Adipose tissue (tissue), 3 donors: ENCODE results near the gene CTNNBL1. TPM values are rescaled to one million over a fixed set of nuclear protein-coding genes. Genes with fewer than 3 reads are reported as not detected.

Experiments used
- H3K27ac ChIP-seq: one replicate; pipeline ENCODE4 v1.5.1; 2013; ENCODE audit warnings: low read depth, low read length
- WGBS, 3 donors: extraction: QIAGEN DNeasy Blood & Tissue Kit; methylation state at CpG; one replicate each; pipeline ENCODE4 v1.1.7; 2013; 5-methylcytosine and 5-hydroxymethylcytosine counted together
- polyA plus RNA-seq, 3 donors: library from polyadenylated mRNA; stranded (reverse); fragments of 200-250 nt; gene quantifications; one replicate each; pipeline ENCODE4 v1.2.3, GENCODE V29; 2013
- donor health status: healthy with polysubstance abuse.
- donor health status: Bipolar disorder and iron deficiency.
- donor health status: healthy.

CTNNBL1 gene
- polyA plus RNA-seq, 3 donors, result 19.5 to 54.3 (median 30.1) TPM

DNA sequence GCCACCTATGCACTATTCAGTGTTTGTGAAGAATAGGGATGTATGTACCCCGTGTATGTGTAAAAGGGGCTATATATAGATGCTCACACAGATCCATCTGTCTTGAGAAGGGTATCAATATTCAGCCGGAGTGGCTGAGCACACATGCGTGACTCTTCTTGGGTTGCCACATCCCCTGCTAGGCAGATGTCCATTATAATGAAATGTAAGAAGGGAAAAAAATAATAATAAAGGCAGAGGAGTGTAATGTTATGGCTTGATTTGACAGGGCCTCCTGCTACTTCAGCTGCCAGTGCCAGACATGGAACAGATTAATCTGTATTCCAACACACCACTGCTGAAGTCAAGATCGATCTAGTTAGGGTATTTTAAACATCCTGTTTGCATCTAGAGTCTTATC is 134.9 kb downstream of the CTNNBL1 start:
- no peak overlapping the region for H3K27ac ChIP-seq
- WGBS, 3 donors, result 69 to 87% (median 86%) methylated on average over 4 of the region's 4 CpGs

DNA sequence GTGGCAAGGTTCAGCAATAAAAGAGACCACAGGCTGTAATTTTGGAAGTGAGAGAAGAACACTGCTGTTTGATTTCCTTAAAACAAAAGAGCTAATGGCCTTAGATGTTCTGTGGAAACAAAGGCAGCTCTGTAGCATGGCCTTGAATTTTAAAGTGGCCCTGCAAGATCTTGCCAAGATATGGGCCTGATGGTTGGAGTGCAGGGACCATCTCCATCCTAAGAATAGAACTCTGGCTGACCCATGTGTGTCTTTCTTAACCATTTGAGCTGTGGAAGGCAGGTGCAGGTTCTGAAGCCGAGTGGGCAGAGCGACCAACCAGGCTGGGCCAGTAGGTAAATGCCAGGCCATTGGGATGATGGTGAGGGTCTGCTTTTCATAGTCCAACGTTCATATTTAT is 135.3 kb downstream of the CTNNBL1 start:
- WGBS, 3 donors, result 87 to 95% (median 93%) methylated on average over 3 of the region's 3 CpGs
- H3K27ac ChIP-seq, result no peak overlapping the region

DNA sequence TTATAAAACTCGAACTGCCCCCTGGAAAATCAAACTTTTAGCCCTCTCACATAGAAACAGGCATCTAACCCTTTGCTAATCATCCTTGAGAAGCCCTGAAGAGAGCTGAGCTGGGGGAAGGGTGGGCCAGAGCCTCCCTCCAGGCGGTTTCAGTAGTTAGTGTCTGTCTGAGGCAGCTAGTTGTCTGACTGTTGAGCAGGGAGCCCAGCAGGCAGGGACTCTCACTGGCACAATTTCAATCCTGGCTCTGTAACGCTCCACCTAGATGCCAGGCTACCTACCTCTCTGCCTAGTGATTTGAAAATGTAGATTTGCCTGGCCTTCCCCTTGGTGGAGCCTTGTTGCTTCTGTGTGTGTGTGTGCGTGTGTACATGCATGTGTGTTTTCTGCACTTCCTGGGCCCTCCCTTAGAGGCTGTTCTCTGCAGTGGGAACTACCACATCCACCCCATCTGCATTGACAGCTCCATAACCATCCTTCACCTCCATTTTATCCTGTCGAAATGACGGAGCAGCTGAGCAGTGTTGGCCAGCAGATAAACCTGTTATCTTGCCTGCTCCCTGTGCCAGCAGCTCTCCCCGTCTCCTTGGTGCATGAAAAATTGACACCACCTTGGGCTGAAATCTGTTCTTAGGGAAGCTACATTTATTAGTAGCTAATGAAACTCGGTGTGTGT is 139.5 kb downstream of the CTNNBL1 start:
- 83 to 93% (median 91%) methylated on average over 8 of the region's 8 CpGs for whole genome bisulfite sequencing, 3 donors
- no peak overlapping the region for H3K27ac ChIP-seq

DNA sequence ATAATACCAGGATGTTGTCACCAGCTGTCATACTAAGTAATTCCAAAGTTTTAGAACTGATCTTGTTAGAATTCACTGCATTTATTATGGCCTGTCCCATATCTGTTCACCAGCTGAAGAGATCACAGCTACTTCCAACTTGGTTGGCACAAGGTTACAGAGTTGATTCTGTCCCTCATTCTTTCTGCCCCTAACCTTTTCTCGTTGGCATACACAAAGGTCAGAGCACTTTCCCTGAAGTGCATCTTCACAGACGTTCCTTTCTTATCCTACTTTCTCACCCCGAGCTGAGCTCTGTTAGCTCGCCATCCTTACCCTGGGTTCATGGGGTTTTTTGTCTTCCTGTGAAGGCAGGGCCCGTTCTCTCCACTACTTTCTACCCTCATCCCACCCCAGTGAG is 143.1 kb downstream of the CTNNBL1 start:
- H3K27ac ChIP-seq, result no peak overlapping the region
- 72 to 81% (median 76%) methylated on average over 5 of the region's 5 CpGs for WGBS, 3 donors

DNA sequence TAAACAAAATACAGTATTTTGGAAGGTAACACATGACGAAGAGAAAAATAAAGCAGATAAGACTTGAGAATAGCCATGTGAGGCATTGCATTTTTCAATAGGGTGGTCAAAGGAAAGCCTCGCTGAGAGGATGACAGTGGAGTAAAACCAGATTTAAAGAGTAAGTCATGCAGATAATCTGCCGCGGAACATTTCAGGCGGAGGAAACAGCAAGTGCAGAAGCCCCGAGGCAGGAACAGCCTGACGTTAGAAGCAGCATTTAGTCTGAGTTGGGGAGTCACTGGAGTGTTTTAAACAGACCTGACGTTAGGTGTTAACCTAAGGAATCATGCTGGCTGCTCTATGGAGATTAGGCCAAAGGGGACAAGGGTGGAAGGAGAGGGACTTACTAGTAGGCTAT is 144.1 kb downstream of the CTNNBL1 start:
- WGBS, 3 donors, result 87 to 89% (median 88%) methylated on average over 8 of the region's 8 CpGs
- H3K27ac ChIP-seq, result no peak overlapping the region

DNA sequence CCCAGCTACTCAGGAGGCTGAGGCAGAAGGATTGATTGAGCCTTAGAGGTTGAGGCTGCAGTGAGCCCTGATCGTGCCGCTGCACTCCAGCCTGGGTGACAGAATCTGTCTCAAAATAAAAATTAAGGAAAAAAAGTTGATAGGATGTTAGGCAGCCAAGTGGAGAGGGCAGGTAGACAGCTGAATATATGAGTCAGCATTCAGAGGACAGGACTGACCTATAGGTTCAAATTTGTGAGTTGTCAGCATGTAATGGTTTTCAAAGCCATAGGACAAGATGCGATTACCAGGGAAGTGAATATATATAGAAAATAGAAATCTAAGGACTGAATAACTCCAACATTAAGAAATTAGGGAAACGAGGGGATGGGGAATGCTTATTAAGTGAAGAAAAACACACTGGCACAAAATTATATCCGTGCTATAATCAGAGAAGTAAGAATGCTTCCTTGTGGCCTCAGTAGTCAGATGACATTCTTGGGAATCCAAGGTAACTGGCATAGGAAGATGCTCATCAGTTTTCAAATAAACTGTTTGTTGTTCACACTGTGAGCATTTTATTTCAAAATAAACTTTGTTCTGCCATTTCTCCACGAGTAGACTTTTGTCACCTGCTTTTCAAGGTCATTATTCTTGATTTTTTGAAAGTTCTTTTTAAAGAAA is 145.1 kb downstream of the CTNNBL1 start:
- WGBS, 3 donors, result 81 to 93% (median 92%) methylated on average over 6 of the region's 6 CpGs
- H3K27ac ChIP-seq, result no peak overlapping the region

DNA sequence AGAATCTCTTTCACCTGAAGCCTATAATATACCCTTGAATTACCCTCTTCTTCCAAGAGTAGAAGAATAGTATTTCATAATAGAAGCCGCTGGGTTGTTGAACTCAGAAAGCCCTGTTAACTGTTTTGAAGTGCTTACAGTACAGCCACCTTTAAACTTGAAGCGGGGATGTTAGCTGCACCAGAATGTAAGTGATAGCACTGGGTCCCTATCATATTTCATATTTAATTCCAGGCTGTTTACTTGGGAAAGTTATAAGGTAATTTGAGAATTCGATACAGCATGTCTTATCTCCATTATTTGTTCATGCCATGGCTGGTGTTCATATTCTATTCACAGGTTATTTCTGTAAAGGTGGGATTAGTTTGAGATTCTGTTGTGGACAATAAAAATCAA is 145.6 kb downstream of the CTNNBL1 start:
- H3K27ac ChIP-seq, result no peak overlapping the region
- 69 to 93% (median 91%) methylated on average over 3 of the region's 3 CpGs for WGBS, 3 donors

DNA sequence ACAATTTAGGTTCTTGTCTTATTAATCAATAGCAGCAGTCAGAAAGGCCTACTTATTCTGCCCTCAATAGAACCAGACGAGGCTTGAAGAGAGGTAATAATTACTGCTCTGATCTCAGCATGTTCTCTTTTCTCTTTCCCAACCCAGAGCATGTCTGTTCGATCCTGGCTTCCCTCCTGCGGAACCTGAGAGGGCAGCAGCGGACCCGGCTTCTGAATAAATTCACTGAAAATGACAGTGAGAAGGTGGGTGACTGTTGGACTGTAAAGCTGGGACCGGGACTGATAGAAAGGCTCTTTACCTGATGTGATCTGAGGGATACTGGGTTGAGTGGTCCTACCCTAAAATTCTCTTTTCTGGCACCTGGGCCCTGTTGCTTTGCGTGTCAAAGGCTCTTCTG is 146.1 kb downstream of the CTNNBL1 start:
- 93 to 98% (median 94%) methylated on average over 7 of the region's 7 CpGs for WGBS, 3 donors
- no peak overlapping the region for H3K27ac ChIP-seq

DNA sequence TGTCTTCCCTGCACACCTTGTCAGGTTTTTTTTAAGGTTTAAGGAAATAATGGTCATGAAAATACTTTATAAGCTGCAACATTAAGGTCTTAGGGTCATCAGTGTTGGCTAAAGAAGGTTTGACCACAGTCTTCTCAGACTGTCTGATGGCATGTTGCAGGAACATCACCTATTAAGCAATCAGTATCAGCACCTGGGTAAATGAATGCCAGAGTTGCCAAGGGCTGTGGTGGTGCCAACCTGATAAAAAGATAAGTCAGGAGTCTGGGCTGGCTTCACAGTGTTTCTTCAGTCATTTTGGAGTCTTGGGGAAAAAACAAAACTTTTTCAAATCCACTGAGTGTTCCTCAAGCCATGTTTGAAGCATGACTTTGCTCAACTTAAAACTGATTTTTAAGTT is 147.6 kb downstream of the CTNNBL1 start:
- H3K27ac ChIP-seq, result no peak overlapping the region

DNA sequence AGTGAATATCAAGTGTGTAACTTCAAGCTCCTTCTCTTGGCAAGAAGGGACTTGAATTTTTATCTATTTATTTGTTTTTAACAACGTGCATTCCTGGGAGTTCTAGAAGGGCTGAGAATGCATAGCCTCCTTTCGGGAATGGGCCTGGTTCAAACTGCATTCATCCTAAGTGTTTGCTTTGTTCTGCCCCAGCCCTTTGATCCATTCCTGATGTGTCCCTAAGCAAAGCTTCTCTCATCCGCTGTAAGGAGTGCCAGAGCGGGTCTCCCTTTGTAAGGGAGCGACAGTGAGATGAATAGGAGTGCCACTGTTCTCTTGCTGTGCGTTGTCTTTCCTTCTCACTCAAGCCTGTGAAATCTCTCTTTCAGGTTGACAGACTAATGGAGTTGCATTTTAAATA is 148.1 kb downstream of the CTNNBL1 start:
- H3K27ac ChIP-seq, result no peak overlapping the region
- 89 to 91% (median 90%) methylated on average over 6 of the region's 6 CpGs for whole genome bisulfite sequencing, 3 donors

DNA sequence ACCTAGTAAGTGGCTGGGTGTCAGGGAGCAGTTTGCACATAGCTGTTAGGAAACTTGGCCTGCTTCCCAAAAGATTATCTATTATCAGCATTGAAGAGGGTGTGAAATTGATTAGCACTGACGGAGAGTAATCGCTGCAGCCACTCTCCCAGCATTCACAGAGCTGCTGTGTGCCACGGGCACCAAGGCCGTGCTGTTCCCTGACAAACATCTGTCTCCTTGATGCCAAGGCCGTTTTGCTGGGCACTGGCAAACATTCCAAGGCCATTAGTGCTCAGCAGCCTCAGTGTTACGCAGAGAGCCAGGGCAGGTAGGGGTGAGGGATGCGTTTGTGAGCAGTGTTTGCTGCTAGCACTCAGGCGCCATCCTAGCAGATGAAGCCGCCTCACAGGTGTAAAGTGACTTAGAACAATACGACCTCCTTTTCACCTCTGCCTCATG is 151.4 kb downstream of the CTNNBL1 start:
- H3K27ac ChIP-seq, result no peak overlapping the region
- WGBS, 3 donors, result 37 to 89% (median 83%) methylated on average over 10 of the region's 10 CpGs

DNA sequence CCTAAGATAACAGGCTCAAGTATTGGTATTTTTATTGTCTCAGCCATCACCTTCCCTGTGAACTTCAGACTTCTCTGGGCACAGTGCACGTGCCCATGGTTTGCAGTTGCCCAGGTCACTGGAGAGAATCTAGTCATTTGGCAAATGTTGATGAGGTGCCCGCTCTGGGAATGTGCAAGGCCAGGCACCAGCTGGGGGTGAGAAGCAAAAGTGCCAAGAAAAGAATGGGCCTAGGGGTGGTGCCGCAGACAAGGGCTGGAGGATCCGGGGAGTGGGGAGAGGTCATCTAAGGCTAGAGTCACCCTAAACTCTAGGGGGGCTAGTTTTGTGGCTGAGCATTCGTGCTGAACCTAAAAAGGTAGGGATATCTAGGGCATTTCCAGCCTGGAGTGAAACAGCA is 152.0 kb downstream of the CTNNBL1 start:
- WGBS, 3 donors, result 82 to 97% (median 97%) methylated on average over 5 of the region's 5 CpGs

DNA sequence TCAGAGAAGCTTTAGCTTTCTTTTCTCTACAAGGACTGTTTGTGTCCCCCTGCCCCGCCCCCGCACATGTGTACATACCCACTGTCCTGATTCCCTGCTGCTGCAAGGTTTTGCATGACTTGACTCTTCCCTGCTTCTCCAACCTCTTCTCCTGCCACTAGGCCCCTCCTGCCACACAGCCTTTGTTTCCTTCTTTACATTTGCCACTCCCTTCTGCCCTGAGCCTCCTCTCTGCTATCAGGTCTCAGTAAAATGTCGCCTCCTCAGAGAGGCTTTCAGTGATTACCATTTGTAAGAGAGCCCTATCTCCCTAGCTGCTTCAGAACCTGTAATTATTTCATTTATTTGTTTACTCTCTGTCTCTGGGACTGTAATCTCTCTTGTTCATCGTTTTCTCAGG is 152.7 kb downstream of the CTNNBL1 start:
- WGBS, 3 donors, result 90 to 95% (median 90%) methylated on average over 4 of the region's 4 CpGs
- no peak overlapping the region for H3K27ac ChIP-seq

More for the DNA sequence above, 152.0 kb downstream of the CTNNBL1 start:
- no peak overlapping the region for H3K27ac ChIP-seq

DNA sequence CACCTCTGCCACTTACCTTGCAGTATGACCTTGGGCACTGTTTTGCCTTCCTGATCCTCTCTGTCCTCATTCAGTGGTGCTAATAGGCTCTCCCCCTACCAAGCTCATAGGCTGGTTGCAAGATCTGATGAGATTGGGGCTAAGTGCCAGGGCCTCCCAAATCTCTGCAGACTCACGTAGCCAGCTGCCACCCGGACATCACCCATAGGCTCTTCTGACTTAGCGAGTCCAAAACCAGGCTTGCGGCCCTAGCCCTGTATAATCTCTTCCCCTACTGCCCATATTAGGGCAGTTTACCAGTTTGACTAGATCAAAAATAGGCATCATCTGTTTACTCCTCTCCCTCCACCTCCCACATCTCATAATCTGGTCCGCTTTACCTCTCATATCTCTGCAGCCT is 154.9 kb downstream of the CTNNBL1 start:
- H3K27ac ChIP-seq, result no peak overlapping the region
- 77 to 91% (median 79%) methylated on average over 5 of the region's 5 CpGs for WGBS, 3 donors

DNA sequence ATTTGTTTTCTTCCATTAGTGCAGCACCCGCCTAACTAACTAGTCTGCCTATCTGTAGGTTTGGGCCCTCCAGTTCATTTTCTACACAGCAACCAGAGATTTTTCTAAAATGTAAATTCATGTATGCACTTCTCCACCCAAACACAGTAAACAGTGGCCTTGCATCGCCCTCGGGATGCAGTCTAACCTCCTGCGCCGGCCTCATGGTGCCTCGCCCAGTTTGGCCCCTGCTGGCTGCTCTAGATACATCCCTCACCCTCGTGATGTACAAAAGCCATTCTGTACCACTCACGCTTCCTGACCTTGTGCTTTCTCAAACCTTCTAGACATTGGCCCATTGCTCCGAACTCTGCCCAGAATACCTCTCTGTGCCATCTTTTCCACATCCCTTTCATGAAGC is 155.3 kb downstream of the CTNNBL1 start:
- WGBS, 3 donors, result 96 to 99% (median 96%) methylated on average over 9 of the region's 9 CpGs
- H3K27ac ChIP-seq, result no peak overlapping the region

DNA sequence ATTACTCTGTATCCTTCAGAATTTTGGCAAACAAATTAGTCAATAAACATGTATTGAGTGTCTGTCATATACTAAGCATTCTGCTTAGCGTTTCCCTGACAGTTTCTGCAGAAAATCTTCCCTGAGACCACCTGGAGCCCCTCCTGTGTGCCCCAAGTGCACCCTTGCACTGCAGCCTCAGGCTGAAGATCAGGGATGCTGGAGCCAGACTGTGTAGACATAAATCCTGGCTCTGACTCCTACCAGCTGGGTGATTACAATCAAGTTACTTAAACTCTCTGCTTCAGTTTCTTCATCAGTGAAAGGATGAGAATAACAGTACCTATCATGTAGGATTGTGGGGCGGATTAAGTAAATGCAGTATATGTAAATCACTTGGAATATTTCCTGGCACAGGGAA is 155.7 kb downstream of the CTNNBL1 start:
- H3K27ac ChIP-seq, result no peak overlapping the region
- 79 to 90% (median 82%) methylated on average over 2 of the region's 2 CpGs for WGBS, 3 donors

DNA sequence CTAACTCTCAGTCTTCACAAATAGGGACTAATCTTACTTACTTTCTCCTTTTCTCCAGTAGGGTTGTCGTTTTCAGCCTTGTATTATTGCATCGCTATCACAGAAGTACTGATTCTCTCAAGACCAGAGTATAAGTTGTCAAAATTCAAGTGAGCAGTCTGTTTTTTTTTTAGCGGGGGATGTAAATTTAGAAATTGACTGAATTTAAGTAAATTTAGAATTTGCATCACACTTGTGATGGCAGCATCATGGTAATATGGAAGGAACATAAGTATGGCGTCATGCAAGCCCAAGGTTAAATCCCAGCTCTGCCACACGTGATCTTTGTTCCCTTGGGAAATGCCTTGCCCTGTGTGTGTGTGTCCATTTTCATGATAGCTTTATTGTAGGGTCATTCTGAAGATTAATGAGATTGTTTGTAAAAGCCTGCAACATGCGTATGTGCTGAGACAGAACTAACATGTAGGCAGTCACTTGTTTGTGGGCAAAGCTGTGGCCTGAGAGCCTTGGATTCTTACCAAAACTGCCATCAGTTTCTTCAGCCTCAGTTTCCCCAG is 156.3 kb downstream of the CTNNBL1 start:
- no peak overlapping the region for H3K27ac ChIP-seq
- 85 to 94% (median 90%) methylated on average over 6 of the region's 6 CpGs for WGBS, 3 donors

DNA sequence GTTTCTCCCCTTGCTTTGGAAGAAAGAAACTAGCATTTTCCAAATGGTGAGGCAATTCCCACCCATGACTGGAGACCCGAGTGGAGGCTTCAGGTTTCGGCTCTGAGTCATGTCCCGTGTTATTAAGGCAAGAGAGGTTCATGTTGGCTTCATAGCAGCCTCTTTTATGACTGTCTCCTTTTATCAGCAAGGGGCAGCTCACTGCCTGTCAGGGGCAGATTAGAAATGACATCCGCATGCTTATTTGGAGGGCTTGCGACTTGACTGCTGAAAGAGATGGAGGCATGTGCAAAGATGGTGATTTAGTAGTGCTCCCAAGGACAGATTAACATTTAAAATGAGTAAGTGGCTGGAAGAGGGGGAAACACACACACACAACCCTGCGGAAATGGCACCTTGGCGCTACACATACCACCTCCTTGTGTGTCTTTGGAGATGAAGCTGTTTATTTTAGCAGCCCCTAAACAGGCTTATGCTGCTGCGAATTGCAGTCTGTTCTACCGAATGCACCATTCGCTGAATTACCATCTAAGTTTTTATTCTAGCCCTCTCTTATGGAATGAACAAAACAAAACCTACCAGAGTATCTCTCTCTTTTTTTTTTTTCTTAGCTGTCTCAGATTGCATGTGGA is 157.0 kb downstream of the CTNNBL1 start:
- 72 to 81% (median 77%) methylated on average over 10 of the region's 10 CpGs for WGBS, 3 donors
- H3K27ac ChIP-seq, result no peak overlapping the region

DNA sequence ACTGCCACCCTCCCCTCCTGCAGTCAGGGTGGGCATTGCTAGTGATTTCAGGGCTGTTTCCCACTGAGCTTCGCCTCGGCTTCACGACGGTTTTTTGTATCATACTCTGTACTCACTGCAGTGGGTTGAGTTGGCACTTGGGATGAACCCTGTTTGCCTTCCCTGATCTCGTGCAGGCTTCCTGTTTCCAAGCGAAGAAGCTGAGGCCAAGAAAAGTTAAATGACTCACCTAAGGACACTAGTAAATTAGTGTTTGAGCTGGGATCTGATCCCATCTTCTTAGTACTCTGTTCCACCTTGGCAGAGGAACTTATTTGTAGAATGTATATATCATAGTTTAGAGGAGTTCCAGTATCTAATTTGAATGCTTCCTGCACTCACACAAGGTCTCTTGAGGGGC is 158.8 kb downstream of the CTNNBL1 start:
- 89 to 91% (median 90%) methylated on average over 6 of the region's 6 CpGs for WGBS, 3 donors
- no peak overlapping the region for H3K27ac ChIP-seq
